H9 (cell line): ENCODE measurements around the gene KCTD20. TPM values are rescaled to one million over a fixed set of nuclear protein-coding genes. Genes with fewer than 3 reads are reported as not detected.

Experiments used
- DNase-seq: peaks from one replicate; pipeline ENCODE4 v3.0.0-alpha.2; 2017
- H2AFZ ChIP-seq: one replicate; pipeline ENCODE4 v1.6.1; 2013; ENCODE audit warnings: mild to moderate bottlenecking, low read length, control low read depth, moderate library complexity
- H2AK5ac ChIP-seq: 2 replicates; pipeline ENCODE4 v1.6.1; 2013; ENCODE audit warnings: low read length, control low read depth, mixed read lengths; ENCODE audit not compliant: insufficient read length
- H2BK120ac ChIP-seq: one replicate; pipeline ENCODE4 v1.6.1; 2013; ENCODE audit warnings: low read depth, mild to moderate bottlenecking, low read length, control low read depth, inconsistent platforms; ENCODE audit not compliant: poor library complexity, severe bottlenecking
- H2BK12ac ChIP-seq: 2 replicates; pipeline ENCODE4 v1.6.1; 2013; ENCODE audit warnings: low read length, control low read depth, mixed read lengths, low read depth; ENCODE audit not compliant: insufficient read length
- H2BK15ac ChIP-seq: 2 replicates; pipeline ENCODE4 v1.6.1; 2013; ENCODE audit warnings: low read depth, low read length, control low read depth
- H2BK20ac ChIP-seq: one replicate; pipeline ENCODE4 v1.6.1; 2013; ENCODE audit warnings: low read depth, mild to moderate bottlenecking, low read length, control low read depth, inconsistent platforms; ENCODE audit not compliant: poor library complexity, severe bottlenecking
- H2BK5ac ChIP-seq: 2 replicates; pipeline ENCODE4 v1.6.1; 2013; ENCODE audit warnings: low read length, control low read depth, mixed read lengths; ENCODE audit not compliant: insufficient read length
- H3K14ac ChIP-seq: 2 replicates; pipeline ENCODE4 v1.6.1; 2013; ENCODE audit warnings: low read length, control low read depth; ENCODE audit not compliant: insufficient read depth
- H3K18ac ChIP-seq: 2 replicates; pipeline ENCODE4 v1.6.1; 2013; ENCODE audit warnings: low read depth, mild to moderate bottlenecking, mixed read lengths, low read length, control low read depth; ENCODE audit not compliant: insufficient read length
- H3K23ac ChIP-seq: 2 replicates; pipeline ENCODE4 v1.6.1; 2013; ENCODE audit warnings: low read length, control low read depth, mixed read lengths, low read depth; ENCODE audit not compliant: insufficient read length
- H3K23me2 ChIP-seq: 2 replicates; pipeline ENCODE4 v1.6.1; 2013; ENCODE audit warnings: low read depth, mild to moderate bottlenecking, mixed read lengths, low read length, control low read depth; ENCODE audit not compliant: insufficient read length, poor library complexity, severe bottlenecking
- H3K27ac ChIP-seq: 2 replicates; pipeline ENCODE4 v1.5.1; 2013; ENCODE audit warnings: low read length, control low read depth, mixed read lengths, low read depth; ENCODE audit not compliant: insufficient read length
- H3K27me3 ChIP-seq: 2 replicates; pipeline ENCODE4 v1.6.1; 2013; ENCODE audit warnings: low read length, control low read depth, inconsistent platforms; ENCODE audit not compliant: insufficient read depth
- H3K4ac ChIP-seq: 2 replicates; pipeline ENCODE4 v1.6.1; 2013; ENCODE audit warnings: low read depth, mild to moderate bottlenecking, control low read depth, inconsistent platforms, low read length, moderate library complexity
- H3K4me1 ChIP-seq: 2 replicates; pipeline ENCODE4 v1.6.1; 2013; ENCODE audit warnings: low read length, control low read depth, inconsistent platforms; ENCODE audit not compliant: insufficient read depth
- H3K4me2 ChIP-seq: 2 replicates; pipeline ENCODE4 v1.6.1; 2013; ENCODE audit warnings: low read length, control low read depth, mixed read lengths; ENCODE audit not compliant: insufficient read length, insufficient read depth
- H3K56ac ChIP-seq: 2 replicates; pipeline ENCODE4 v1.6.1; 2013; ENCODE audit warnings: low read depth, mild to moderate bottlenecking, mixed read lengths, low read length, control low read depth; ENCODE audit not compliant: insufficient read length
- H3K79me1 ChIP-seq: 2 replicates; pipeline ENCODE4 v1.6.1; 2013; ENCODE audit warnings: low read depth, mild to moderate bottlenecking, moderate library complexity, low read length, control low read depth, inconsistent platforms; ENCODE audit not compliant: insufficient read depth, poor library complexity, severe bottlenecking
- H3K79me2 ChIP-seq: 2 replicates; pipeline ENCODE4 v1.6.1; 2013; ENCODE audit warnings: low read length, control low read depth, inconsistent platforms; ENCODE audit not compliant: insufficient read depth
- H3K9ac ChIP-seq: 2 replicates; pipeline ENCODE4 v1.6.1; 2013; ENCODE audit warnings: low read length, control low read depth, mixed read lengths; ENCODE audit not compliant: insufficient read length; ENCODE audit errors: extremely low read depth
- H3K9me3 ChIP-seq: one replicate; pipeline ENCODE4 v1.6.1; 2013; ENCODE audit warnings: low read depth, low read length, inconsistent platforms; ENCODE audit not compliant: control insufficient read depth
- H3T11ph ChIP-seq: one replicate; pipeline ENCODE4 v1.6.1; 2013; ENCODE audit warnings: mild to moderate bottlenecking, low read length, control low read depth, inconsistent platforms
- H4K20me1 ChIP-seq: one replicate; pipeline ENCODE4 v1.6.1; 2013; ENCODE audit not compliant: control insufficient read depth, insufficient read length, insufficient read depth
- H4K5ac ChIP-seq: 2 replicates; pipeline ENCODE4 v1.6.1; 2013; ENCODE audit warnings: low read depth, mild to moderate bottlenecking, mixed read lengths, low read length, control low read depth; ENCODE audit not compliant: insufficient read length
- H4K8ac ChIP-seq: replicated peaks from 2 replicates; pipeline ENCODE4 v1.6.1; 2013; ENCODE audit warnings: low read length, control low read depth, mixed read lengths, low read depth; ENCODE audit not compliant: insufficient read length
- H4K91ac ChIP-seq: 2 replicates; pipeline ENCODE4 v1.6.1; 2013; ENCODE audit warnings: low read depth, mild to moderate bottlenecking, moderate library complexity, mixed read lengths, low read length, control low read depth; ENCODE audit not compliant: insufficient read length
- H3K27ac Mint-ChIP-seq, 3 experiments: 2 replicates in 2 of 3; 3 replicates in 1 of 3; pipeline ENCODE4 v1.8.0; 2020 to 2021; ENCODE audit warnings: mixed read lengths in 3 of 3, mild to moderate bottlenecking in 1 of 3, moderate library complexity in 1 of 3
- H3K27me3 Mint-ChIP-seq: 2 replicates; pipeline ENCODE4 v1.8.0; 2021; ENCODE audit warnings: low read depth, mild to moderate bottlenecking, moderate library complexity, mixed read lengths
- H3K36me3 Mint-ChIP-seq, 3 experiments: 2 replicates in 2 of 3; 3 replicates in 1 of 3; pipeline ENCODE4 v1.8.0; 2020 to 2021; ENCODE audit warnings: low read depth in 3 of 3, mixed read lengths in 3 of 3; ENCODE audit not compliant: insufficient read depth in 1 of 3
- H3K4me1 Mint-ChIP-seq, 2 experiments: 2 replicates each; pipeline ENCODE4 v1.8.0; 2020; ENCODE audit warnings: mixed read lengths in 2 of 2
- H3K4me3 Mint-ChIP-seq, 2 experiments: 2 replicates in 1 of 2; 3 replicates in 1 of 2; pipeline ENCODE4 v1.8.0; 2020 to 2021; ENCODE audit warnings: mild to moderate bottlenecking in 2 of 2, mixed read lengths in 2 of 2, moderate library complexity in 1 of 2
- H3K9me3 Mint-ChIP-seq, 2 experiments: 2 replicates in 1 of 2; 3 replicates in 1 of 2; pipeline ENCODE4 v1.8.0; 2020; ENCODE audit warnings: mild to moderate bottlenecking in 2 of 2, mixed read lengths in 2 of 2, moderate library complexity in 1 of 2
- WGBS: extraction: QIAGEN DNeasy Blood & Tissue Kit; methylation state at CpG from one replicate; pipeline ENCODE4 v1.1.7; 2013; ENCODE audit warnings: missing lambda C conversion rate, low lambda C conversion rate, mixed read lengths; ENCODE audit not compliant: insufficient read length; ENCODE audit errors: extremely low coverage; 5-methylcytosine and 5-hydroxymethylcytosine counted together
- total RNA-seq: library from RNA; stranded (reverse); gene quantifications from 2 replicates; pipeline ENCODE4 v1.2.1, GENCODE V29; 2021
- TF ChIP-seq, protein P1 (sequence below): fragments of 200-600 bp; sonication (generic); conservative IDR thresholded peaks from 3 replicates; pipeline ENCODE4 v1.8.0; 2021; ENCODE audit warnings: antibody characterized with exemption, mild to moderate bottlenecking

KCTD20 gene
- total RNA-seq, 1 experiment from 2014 or later = 22.6 TPM

DNA sequence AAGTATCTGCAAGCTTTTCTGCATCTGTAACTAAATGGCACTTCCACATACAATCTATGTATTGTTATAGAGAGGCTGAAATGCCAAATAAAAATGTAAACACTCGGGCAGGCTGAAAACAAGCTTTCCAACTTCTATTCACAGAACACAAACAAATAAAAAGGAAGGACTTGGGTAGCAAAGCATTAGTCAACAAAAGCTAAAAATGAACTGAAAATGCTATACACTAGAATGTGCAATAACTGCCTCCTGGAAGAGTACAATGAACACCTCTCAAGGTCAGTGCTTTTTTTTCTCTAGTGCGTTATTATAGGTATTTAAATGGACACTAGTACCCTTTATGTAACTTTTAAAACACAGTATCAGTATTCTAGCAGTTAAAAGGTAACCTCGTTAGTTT is 73.0 kb downstream of the KCTD20 start:
- H3K9ac ChIP-seq = no peak overlapping the region
- H3K36me3 Mint-ChIP-seq = peaks cover 12 to 53% (median 48%) of the 10 kb centered on the region in 3 experiments; a peak in 6 of 7 replicates
- H3K9me3 Mint-ChIP-seq = no peaks in the 10 kb centered on the region
- no peaks in the 10 kb centered on the region for H3K27me3 Mint-ChIP-seq
- H3K4ac ChIP-seq = no peak overlapping the region
- no peaks in the 10 kb centered on the region for H3K79me1 ChIP-seq
- H4K91ac ChIP-seq = no peak overlapping the region
- H3K4me2 ChIP-seq = no peak overlapping the region
- DNase-seq = no peak
- no peaks in the 10 kb centered on the region for H3K27me3 ChIP-seq
- no peak overlapping the region for H2AK5ac ChIP-seq
- H2BK5ac ChIP-seq = no peak overlapping the region
- no peak overlapping the region for H2BK15ac ChIP-seq
- no peak overlapping the region for H2BK20ac ChIP-seq
- H3T11ph ChIP-seq = no peak overlapping the region
- no peak overlapping the region for H2AFZ ChIP-seq
- H4K8ac ChIP-seq = no peak overlapping the region
- H2BK120ac ChIP-seq = no peak overlapping the region
- H3K4me1 Mint-ChIP-seq = no peaks in the 10 kb centered on the region; a peak in 1 of 4 replicates
- no peaks in the 10 kb centered on the region for H3K4me1 ChIP-seq
- H3K23ac ChIP-seq = no peak overlapping the region
- no peak overlapping the region for H4K5ac ChIP-seq
- TF ChIP-seq, protein P1, sequence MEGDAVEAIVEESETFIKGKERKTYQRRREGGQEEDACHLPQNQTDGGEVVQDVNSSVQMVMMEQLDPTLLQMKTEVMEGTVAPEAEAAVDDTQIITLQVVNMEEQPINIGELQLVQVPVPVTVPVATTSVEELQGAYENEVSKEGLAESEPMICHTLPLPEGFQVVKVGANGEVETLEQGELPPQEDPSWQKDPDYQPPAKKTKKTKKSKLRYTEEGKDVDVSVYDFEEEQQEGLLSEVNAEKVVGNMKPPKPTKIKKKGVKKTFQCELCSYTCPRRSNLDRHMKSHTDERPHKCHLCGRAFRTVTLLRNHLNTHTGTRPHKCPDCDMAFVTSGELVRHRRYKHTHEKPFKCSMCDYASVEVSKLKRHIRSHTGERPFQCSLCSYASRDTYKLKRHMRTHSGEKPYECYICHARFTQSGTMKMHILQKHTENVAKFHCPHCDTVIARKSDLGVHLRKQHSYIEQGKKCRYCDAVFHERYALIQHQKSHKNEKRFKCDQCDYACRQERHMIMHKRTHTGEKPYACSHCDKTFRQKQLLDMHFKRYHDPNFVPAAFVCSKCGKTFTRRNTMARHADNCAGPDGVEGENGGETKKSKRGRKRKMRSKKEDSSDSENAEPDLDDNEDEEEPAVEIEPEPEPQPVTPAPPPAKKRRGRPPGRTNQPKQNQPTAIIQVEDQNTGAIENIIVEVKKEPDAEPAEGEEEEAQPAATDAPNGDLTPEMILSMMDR = no peak
- H4K20me1 ChIP-seq = no peaks in the 10 kb centered on the region
- no peak overlapping the region for H3K56ac ChIP-seq
- H3K23me2 ChIP-seq = no peaks in the 10 kb centered on the region
- H3K27ac ChIP-seq = no peak overlapping the region
- no peak overlapping the region for H3K18ac ChIP-seq
- no peak overlapping the region for H3K4me3 Mint-ChIP-seq
- H3K14ac ChIP-seq = no peak overlapping the region
- no CpG with 5 or more reads among the region's 3 CpGs for WGBS
- H2BK12ac ChIP-seq = no peak overlapping the region
- no peaks in the 10 kb centered on the region for H3K79me2 ChIP-seq
- no peaks in the 10 kb centered on the region for H3K9me3 ChIP-seq
- no peak overlapping the region for H3K27ac Mint-ChIP-seq
